T-helper 22 cell (primary cell): Measurements from ENCODE around the gene LDHAL6B.

Experiments used
- DNase-seq: peaks from one replicate; pipeline ENCODE4 v3.0.0-alpha.2; 2020; ENCODE audit warnings: low read depth

Gene LDHAL6B

DNA sequence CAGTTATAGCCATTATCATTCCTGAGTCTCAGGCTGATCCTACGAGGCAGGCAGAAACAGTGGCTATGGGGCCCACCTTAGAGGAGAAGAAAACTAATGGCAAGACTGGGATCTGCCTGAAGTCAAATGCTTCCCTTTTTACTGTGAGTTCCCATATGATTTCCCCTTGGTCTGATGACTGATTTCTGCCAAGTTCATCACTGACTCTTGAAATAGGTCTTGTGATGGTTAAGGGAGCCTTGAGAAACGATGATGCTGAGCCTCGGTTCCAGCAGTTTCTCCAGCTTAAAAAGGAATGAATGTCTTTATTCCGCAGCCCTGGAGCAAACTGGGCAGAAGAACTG lies 29.4 kb upstream of the LDHAL6B start:
- no peak for DNase-seq

DNA sequence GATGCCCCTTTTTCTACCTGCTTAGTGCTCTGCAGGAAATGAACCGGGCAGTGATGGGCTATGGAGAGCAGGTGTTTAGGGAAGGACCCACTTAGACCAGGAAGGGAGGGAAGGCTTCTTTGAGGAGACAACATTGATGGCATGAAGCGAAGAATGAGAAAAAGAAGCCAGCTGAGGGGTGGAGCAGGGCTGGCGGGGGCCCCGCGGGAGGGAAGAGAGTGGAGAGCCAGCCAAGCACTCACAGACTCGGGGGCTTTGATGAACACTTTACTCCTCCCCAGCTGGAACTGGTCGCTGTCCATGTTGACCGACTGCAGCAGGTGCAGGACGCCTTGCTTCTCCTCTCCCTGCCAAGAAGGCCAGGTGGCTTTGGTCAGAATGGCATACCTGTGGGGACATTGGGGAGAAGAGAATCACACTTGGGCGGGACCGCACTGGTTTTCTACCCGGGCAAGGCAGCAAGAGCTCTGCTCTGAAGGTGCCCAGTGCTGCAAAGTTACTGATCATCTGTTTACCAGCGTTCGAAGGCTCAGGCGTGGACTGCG lies 28.4 kb upstream of the LDHAL6B start:
- no peak for DNase-seq

DNA sequence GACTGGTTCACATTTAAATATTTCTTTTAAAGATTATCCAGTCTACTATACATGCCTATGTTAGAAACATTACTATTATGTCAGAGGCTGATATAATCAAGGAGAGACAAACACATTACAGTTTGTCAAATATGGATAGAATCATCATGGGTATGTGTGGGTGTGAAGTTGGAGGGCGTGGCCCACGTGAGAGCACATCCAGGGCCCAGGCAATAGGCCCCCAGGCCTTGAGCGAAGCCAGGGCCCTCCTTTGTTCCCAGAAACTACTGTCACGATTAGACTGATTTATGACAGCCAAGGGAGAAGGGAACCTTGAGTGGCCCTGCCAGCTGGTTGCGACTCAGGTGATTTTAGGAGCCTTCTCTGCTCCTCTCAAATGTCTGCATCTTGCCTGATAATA lies 26.9 kb upstream of the LDHAL6B start:
- DNase-seq, result no peak

DNA sequence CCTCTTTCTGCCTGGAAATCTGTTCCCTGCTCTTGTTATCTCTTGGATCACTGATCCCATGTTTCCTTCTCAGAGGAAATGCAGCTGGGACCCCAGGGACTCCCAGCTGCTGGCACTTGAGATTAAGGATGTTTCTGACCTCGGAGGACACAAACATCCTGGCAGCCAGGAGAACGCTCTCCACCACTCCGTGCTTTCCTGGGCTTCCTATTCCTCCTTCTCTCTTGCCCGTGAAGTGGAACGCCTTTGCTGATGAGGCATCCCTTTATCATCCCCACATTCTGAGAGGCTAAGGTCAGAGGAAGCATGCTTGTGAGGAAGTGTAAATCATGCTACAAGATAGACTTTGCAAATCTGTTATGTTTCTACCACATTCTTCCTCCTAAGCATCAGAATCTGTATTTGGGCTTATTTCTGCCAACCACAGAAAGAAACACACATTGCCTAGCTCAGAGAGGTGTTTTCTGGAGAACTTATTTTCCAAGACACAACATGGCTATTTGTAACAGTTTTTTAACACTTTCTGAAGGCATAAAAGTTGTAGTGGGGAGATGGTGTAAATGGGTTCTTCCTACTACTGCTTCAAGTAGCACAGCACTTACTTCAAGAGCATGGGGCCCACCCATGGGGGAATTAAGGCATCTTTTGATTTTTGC lies 25.6 kb upstream of the LDHAL6B start:
- DNase-seq, result no peak

DNA sequence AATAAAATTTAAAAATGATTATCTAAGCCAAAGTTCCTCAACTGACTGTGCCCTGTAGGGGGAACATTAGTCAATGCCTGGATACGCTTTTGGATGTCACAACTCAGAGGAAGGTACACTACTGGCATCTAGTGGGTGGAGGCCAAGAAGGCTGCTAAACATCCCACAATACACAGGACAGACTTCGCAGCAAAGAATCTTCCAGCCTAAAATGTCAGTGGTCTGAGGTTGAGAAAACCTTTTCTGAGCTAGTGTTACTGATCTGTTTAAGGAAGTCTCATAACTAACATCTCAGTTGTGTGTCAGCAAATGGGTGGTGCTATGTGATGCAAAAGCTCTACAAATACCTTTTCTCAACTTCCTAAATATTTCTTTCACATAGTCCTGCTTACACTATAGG lies 20.9 kb upstream of the LDHAL6B start:
- no peak for DNase-seq

DNA sequence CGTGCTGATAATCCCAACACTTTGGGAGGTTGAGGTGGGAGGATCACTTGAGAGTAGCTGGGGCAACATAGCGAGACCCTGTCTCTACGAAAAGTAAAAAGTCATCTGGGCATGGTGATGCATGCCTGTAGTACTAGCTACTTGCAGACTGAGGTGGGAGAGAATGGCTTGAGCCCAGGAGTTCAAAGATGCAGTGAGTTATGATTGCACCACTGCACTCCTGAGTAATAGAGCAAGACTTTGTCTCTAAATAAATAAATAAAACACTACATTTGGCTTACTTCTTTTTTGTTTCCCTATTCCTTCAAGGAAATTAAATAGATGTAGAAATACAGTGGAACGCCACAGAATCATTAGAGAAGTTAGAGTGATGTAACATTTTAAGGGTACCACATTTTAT lies 20.1 kb upstream of the LDHAL6B start:
- DNase-seq, result no peak

DNA sequence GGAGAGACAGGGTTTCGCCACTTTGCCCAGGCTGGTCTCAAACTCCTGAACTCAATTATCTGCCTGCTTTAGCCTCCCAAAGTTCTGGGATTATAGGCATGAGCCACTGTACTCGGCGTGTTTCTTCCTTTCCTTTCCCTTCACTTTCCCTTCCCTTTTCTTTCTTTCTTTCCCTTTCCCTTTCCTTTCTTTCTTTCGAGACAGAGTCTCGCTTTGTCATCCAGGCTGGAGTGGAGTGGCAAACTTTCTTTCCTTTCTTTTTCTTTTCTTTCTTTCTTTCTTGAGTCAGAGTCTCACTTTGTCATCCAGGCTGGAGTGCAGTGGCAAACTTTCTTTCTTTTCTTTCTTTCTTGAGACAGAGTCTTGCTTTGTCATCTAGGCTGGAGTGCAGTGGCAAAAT lies 17.4 kb upstream of the LDHAL6B start:
- DNase-seq, result no peak

DNA sequence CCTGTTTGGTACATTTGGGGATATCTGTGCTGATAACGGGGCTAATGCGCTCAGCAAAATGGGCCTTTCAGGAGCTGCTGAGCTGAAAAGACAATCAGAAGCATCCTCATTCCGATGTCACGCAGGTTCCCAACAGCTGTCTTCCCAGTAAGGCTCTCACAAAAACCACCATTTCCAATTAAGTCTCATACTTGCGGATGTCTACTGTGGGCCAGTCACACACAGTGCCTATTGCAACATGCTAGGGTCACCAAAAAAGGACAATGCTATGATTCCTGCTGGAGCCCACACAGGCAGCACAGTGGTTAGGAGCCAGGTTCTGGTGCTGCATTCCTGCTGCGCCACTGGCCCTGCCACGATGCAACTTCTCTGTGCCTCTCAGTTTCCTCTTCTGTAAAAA lies 16.4 kb upstream of the LDHAL6B start:
- DNase-seq, result no peak

DNA sequence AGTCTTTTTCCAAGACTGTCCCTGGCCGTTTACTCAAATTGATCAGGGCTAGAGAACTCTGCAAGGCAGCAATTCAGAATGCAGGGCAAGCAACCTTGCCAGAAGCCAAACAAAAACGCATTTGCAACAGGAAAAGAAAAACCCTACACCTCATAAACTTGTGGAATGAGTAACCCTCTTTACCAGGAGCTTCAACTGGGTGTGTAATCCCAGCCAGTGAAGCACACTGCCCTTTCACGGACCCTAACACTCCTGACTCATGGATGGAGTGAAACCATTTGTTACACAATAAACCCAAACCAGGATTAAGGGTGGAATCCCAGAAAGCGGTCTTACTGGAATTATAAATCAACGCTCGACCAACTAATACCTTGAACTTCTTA lies 14.8 kb upstream of the LDHAL6B start:
- DNase-seq, result no peak

DNA sequence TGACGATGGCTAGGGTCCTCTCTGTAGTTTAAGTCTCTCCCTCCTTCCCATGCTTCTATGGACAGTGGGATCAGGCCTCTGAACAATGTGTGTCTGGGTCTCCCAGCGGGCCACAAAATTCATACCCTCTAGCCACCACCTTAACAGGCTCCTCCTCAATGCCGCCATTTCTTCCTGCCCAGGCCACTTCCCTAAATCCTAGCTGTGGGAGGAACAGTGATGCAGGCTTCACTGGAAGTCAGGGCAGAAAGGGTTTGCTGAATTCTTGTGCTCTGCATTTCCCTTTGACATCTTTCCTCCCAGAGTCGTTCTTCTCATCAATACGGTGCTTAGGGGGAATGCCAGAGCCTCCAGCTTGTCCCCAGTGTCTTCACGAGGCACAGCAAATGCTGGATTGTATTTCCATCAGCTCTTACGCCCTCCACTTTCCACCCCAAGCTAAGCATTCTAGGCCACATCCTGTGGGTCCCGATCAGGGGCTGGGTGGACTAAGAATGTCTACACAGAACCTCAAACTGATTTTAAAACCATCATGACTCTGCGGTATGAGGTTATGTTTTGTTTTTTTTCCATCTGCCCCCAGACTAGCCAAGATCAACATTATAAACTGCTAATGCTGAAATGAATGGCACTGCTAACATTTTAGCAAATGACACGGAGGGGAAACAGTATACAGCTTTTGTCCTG lies 11.9 kb upstream of the LDHAL6B start:
- no peak for DNase-seq

DNA sequence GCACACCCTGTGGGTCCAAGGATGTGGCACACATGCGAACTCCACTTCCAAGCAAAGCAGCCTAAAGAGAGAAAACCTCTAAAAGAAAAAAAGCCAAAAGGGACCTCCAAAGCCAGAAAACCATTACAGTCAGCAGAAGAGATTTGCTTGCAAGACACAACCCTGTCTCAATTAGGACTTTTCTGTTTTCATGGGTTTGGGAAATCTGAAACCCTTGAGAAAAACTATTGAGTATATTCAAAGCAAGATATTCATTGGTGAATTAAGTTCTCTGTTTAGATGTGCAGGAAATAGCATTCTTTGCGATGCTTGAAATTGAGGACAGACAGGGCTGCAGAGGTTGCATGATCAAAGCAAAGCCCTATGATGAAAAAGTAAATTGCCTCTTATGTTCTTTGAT lies 10.2 kb upstream of the LDHAL6B start:
- no peak for DNase-seq

DNA sequence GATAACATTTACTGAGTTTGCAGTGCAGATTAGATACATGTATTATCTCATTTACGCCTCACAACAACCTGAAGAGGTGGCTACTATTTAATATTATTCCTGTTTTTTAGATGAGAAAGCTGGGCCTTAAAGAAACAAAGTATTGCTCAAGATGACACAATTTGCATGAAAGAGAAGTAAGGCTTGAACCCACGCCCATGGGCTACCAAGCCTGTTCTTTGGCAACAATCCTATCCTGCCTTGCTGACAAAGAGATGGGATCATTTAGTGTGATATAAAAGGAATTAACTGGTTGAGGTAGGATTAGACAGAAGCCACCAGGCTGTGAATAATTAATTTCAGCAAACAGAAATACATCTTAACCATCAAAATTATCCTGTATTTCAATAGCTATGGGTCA lies 9.2 kb upstream of the LDHAL6B start:
- no peak for DNase-seq

DNA sequence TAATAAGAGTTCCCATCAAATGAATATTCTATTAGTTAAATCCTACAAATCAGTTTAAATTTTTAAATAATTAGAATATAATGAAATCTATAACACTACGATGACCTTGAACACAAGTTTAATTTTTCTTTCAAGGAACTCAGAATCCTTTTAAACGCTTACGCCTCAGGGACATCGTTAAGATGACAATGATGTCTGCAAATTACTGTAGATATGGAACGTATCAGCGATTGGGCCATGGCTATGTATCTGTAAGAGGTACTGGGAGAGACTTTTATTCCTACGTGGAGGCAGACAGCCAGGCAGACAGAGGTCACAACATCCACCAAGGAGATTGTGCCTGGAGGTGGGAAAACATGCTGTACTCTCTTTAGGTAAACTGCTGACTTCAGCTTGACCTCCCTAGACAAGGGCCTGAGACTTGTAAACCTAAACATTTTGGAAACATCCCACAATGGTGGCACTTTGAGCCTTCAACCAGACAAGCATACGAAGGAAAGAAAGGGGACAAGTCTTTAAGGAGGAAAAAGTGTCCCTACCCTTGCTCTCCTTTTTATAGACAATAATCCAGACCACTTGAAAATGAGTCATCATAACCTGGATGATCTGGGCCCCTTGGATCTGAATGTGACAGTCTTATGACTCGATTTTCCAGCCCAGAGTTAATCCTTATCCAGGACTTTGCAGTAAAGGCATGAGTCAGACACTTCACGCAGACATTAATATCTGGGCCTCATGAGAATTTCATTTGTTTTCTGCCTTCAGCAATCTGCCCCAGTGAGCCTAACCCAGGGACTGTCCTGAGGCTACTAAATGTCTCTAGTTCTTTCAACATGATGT lies 6.8 kb upstream of the LDHAL6B start:
- no peak for DNase-seq

DNA sequence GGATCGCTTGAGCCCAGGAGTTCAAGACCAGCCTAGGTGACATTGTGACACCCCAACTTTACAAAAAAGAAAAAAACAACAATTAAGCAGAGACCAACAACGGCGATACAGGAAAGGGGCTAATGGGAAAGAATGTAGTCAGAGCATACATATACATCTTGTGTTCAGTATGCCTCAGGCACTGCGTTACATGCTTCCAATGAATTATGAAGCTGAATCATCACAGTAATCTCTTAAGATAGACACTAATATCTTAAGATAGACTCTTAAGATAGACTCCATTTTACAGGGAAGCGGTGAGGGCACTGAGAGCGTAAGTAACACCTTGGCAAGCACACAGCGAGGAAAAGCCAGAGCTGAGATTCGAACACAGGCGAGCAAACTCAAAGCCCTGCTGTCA lies 6.1 kb upstream of the LDHAL6B start:
- no peak for DNase-seq

DNA sequence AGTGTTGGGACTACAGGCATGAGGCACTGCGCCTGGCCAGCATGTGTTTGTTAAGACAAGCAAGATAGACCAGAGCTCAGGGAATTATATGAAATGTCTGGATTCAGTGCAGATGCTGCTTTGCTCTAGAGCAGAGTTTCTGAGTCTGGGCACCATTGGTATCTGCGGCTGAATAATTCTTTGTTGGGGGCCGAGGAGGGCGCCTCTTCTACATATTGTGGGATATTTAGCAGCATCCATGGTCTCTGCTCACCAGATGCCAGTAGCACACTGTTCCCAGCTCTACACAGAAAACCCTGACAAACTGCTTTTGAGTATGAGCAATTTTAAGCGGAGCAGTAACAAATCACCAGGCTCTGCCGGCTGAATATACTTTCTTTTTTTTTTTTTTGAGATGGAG lies 3.6 kb upstream of the LDHAL6B start:
- DNase-seq, result no peak

DNA sequence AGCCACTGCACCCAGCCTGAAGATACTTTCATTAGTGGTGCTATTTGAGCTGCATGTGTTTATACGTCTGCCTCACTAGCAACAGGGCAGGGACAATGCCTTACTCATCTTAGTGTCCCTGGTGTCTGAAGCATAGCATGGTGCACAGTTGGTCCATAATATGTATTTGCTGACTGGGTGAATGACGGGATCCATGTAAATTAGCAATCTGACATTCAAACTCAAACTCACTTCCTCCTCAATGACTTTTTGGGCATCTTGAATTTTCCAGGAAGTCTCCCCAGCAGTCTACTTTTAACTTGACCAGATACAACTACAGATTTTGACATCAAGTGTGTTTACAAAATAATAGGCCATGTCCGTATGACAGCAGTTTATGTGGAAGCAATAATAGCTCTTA lies 3.0 kb upstream of the LDHAL6B start:
- no peak for DNase-seq

DNA sequence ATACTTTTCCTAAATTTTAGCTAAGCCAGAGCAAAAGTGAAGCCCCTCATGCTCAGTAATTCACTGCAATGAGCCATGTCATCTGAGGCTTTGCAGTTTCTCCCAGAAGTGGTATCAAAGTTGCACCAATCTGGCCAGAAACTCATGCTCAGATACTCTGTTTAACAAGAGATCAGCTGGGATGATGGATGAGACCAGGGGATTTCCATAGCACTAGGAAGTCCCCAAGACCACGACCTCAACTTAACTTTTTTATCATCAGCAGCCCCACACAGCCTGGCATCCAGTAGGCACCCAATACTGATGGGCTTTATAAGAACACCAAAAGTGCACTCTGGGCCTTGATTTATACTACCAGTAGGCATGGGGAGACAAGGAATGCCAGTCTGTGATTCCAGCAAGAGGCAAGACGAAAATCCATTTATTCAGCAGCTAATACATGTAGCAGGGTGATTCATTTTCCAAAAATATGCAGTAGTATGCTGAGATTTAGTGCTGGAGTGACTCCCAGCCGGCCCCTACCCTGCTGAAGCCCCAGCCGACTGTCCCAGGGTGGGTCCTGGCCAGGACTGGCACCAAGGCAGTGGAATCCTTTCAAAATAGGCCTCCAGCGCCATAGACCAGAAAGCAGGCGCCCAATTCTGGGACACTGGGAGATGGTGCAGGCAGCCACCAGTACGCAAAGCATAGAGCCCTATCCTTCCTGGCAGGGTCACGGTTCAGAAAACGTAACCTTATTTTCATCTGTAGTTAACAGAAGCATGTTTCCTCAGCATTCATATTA lies 612 bp upstream of the LDHAL6B start:
- DNase-seq, result no peak

DNA sequence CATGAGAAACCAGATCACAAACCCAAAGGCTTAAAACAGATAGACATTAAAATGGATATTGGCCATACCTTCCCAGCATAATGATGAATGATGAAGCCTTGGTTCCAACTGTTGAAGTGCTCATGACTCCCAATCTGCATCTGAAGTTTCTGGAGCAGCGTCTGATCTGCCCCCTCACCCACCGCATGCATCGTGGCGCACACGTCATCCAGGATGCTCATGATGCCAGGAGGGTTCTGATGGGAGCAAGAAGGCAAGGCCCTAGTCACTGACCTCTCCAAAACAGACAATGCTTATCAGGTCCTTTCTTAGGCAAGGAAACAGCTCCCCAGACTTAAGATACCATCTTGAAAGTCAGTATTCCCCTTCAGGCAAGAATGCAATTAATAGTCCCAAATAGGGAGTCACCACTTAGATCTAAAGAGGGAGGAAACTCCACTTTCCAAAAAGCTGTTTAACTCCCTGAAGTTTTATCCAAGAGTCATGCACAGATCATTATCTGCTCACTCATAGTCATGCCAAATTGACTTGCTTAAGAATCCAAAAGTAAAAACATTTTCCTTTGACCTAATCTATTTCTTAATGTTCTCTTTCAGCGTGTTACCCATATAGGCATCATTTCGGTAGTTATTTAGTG lies 2.1 kb downstream of the LDHAL6B start:
- DNase-seq, result no peak

DNA sequence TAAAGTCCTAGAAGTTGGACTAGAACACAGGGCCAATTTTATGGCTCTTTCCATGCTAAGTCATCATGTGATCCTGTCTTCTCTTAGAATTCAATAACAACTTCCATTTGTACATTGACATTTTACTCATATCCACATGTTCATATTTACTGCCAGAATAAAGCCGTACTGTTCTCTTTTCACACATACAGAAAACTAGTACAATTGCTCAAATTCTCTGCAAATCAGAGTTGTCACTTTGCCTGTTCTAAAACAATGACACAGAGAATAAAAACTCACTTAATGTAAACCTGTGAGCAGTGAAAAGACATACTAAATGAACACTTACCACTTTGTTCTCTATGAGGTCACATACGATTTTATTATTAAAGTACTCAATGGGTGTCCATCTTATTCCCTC lies 3.5 kb downstream of the LDHAL6B start:
- no peak for DNase-seq

DNA sequence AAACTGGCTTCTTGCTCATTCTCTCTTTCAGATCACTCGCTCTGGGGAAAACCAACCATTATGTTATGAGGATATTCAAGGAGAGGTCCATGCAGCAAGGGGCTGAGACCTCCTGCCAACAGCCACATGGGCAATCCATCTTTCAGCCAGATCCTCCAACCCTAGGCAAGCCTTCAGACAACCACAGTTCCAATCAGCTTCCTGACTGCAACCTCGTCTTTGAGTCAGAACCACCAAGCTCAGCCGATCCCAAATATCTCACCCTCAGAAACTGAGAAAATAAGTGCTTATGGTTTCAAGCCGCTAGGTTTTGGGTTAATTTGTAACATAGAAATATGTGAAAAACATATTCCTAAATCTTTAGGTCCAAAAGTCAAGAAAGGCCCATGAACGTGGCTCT lies 10.3 kb downstream of the LDHAL6B start:
- DNase-seq, result no peak

DNA sequence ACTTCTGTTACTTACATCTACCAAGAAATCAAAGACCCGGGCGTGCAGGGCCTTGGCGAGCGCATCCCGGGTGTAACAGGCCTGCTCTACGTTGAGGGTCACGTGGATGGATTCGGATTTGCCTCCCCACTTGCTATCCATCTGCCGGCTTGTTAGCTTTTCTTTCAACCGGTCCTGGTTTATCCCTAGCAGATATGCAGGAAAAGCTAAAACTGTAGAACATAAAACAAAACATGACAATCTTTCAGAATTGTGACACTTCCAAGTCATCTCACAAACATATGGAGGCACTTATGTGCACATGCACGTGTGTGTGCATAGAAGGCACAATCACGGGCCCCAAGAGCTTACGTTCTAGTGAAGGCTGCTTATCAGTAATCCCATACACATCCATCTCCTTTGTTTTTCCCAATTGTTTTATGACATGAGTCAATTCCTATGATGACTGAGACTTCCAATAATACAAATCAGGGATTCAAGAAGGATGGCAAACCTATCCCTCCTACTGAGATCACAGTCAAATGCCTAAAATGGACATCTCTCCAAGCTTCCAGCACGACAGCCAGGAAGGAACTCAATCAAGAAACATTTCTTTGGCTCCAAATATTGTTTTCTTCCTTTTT lies 11.3 kb downstream of the LDHAL6B start:
- no peak for DNase-seq
